Heart left ventricle (tissue), 16 donors: ENCODE data around the gene EPG5. TPM values are rescaled to one million over a fixed set of nuclear protein-coding genes. Genes with fewer than 3 reads are reported as not detected.

Experiments
- ATAC-seq, 4 donors: fragments of 200-7000 bp; cut with Tn5 transposase; one replicate each; pipeline ENCODE4 v1.9.1; 2020 to 2022; ENCODE audit warnings: moderate library complexity in 4 of 4, mild to moderate bottlenecking in 3 of 4, moderate number of reproducible peaks in 1 of 4
- DNase-seq, 5 donors: peaks; one replicate each; pipeline ENCODE4 v3.0.0-alpha.2; 2020
- H3K27ac ChIP-seq, 12 donors: fragments of 200-600 bp; sonication (generic) in 4 of 12; one replicate each; pipeline versions ENCODE4 v1.5.0 to v1.8.0; 2016 to 2022; ENCODE audit warnings: mild to moderate bottlenecking in 2 of 12
- H3K27me3 ChIP-seq, 9 donors: fragments of 200-600 bp; sonication (generic) in 2 of 9; one replicate each; pipeline versions ENCODE4 v1.5.1 to v1.8.0; 2016 to 2022; ENCODE audit warnings: mild to moderate bottlenecking in 3 of 9
- H3K36me3 ChIP-seq, 9 donors: fragments of 200-600 bp; sonication (generic) in 2 of 9; one replicate each; pipeline versions ENCODE4 v1.5.0 to v1.8.0; 2018 to 2022; ENCODE audit warnings: mild to moderate bottlenecking in 2 of 9
- H3K4me1 ChIP-seq, 12 donors: fragments of 200-600 bp; sonication (generic) in 4 of 12; one replicate each; pipeline versions ENCODE4 v1.5.0 to v1.8.0; 2016 to 2022; ENCODE audit warnings: mild to moderate bottlenecking in 3 of 12
- H3K4me3 ChIP-seq, 12 donors: fragments of 200-600 bp; sonication (generic) in 4 of 12; one replicate each; pipeline versions ENCODE4 v1.5.0 to v1.8.0; 2017 to 2022; ENCODE audit warnings: mild to moderate bottlenecking in 9 of 12, moderate library complexity in 4 of 12
- H3K9me3 ChIP-seq, 12 donors: fragments of 200-600 bp; sonication (generic) in 4 of 12; one replicate each; pipeline versions ENCODE4 v1.5.0 to v1.8.0; 2016 to 2022; ENCODE audit warnings: mild to moderate bottlenecking in 1 of 12
- POLR2A ChIP-seq, 2 donors: fragments of 450-650 bp; IDR thresholded peaks; one replicate each; pipeline ENCODE4 v1.6.1; 2017; ENCODE audit warnings: antibody characterized with exemption in 2 of 2, mild to moderate bottlenecking in 2 of 2, moderate library complexity in 2 of 2
- WGBS, 4 donors: extraction: QIAGEN DNeasy Blood & Tissue Kit in 2 of 4; methylation state at CpG; one replicate each; pipeline versions ENCODE4 v1.1.5 to v1.1.7; 2013 to 2018; 5-methylcytosine and 5-hydroxymethylcytosine counted together
- intact Hi-C, 10 donors: fragments of 100-400 bp; cut with DNase I; formaldehyde crosslinking; loops; one replicate each; pipeline versions ENCODE4 v1.11.1 to v1.14.2; 2022
- polyA plus RNA-seq, 2 donors: library from polyadenylated mRNA; stranded (reverse); fragments of 200-250 nt; gene quantifications; one replicate each; pipeline ENCODE4 v1.2.3, GENCODE V29; 2013
- total RNA-seq, 9 donors: library from RNA; depleted of rRNA in 2 of 9; stranded (reverse); fragments of >200 nt in 2 of 9; fragmentation: NEBNext Ultra II Directional in 3 of 9; extraction: Animal tissue kit (Norgen Biotek cat#: 25700) in 3 of 9; gene quantifications; one replicate each; pipeline versions ENCODE4 v1.1.0 to v1.2.4, GENCODE V29; 2016 to 2023
- TF ChIP-seq, protein P1 (sequence below), 12 donors: fragments of 200-600 bp; sonication (generic) in 4 of 12; IDR thresholded peaks; one replicate each; pipeline versions ENCODE4 v1.5.0 to v1.8.0; 2018 to 2022; ENCODE audit warnings: antibody characterized with exemption in 12 of 12, mild to moderate bottlenecking in 5 of 12
- donor health status: ischemic (EF 13 %, LVEDD 7.1; RV severe dilation, severe dysfunction).
- donor health status: healthy with polysubstance abuse.
- donor health status: DM: no; HTN: yes; CAD: no.
- donor health status: DM: no; HTN: no; CAD: no.
- donor health status: ischemic (EF 25% LVEDD 6.9; RV normal size, moderate dysfunction).
- donor health status: ischemic (EF 25% LVEDD 5.7; RV mildly dilated, moderate dysfunction).
- donor health status: healthy.
- donor health status: DM: yes; HTN: yes; CAD: no.
- donor health status: ischemic (EF 35%, LVEDD 5.7; RV mildly dilated, moderate dysfunction).
- donor health status: nonischemic (EF 11% LVEDD 7.7; RV severe dilation, severe dysfunction).
- donor health status: DM: yes; HTN: yes; CAD: no.
- donor health status: PGD.
- donor health status: ischemic (EF 29% LVEDD 5.4; RV normal size, mild dysfunction).
- donor health status: nonischemic (EF 23%, LVEDD 6.1; RV moderate dilation, normal function).

The EPG5 gene
- total and polyA plus RNA-seq, 11 donors = 7.9 to 37.8 (median 23.5) TPM

DNA sequence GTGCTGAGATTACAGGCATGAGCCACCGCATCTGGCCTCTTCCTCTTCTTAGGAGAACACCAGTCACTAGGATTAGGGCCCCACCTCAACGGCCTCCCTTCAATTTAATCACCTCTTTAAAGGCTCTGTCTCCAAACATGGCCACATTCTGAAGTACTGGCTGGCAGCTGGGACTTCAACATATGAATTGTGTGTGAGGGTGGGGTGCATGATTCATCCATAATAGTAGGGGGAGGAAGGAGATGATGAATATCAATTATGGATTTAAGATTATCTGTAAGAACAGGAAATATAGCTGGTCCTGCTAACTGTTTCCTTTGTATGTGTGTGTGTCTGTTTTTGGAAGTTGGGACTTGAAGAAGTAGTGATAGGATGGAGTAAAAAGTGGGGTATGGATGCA is 14.7 kb upstream of the EPG5 start:
- Histone ChIP-seq H3K4me1 (peaks cover 0 to 13% (median 0%) of the 10 kb centered on the region in 12 donors), H3K4me3 (no peak overlapping the region), H3K9me3 (no peaks in the 10 kb centered on the region), H3K27ac (no peak overlapping the region), H3K27me3 (no peaks in the 10 kb centered on the region), H3K36me3 (no peaks in the 10 kb centered on the region)
- intact Hi-C loops = loop anchor here in 1 of 10 donors (10.0 kb wide), 1 partner anchor 83 kb away; no protein-coding TSS in a partner anchor
- DNase-seq = no peak
- no peak for ATAC-seq
- WGBS, 4 donors = 69 to 81% (median 78%) methylated on average over 2 of the region's 2 CpGs
- TF ChIP-seq POLR2A (IDR thresholded peaks at IDR 0.05) = no peak
- TF ChIP-seq, protein P1, sequence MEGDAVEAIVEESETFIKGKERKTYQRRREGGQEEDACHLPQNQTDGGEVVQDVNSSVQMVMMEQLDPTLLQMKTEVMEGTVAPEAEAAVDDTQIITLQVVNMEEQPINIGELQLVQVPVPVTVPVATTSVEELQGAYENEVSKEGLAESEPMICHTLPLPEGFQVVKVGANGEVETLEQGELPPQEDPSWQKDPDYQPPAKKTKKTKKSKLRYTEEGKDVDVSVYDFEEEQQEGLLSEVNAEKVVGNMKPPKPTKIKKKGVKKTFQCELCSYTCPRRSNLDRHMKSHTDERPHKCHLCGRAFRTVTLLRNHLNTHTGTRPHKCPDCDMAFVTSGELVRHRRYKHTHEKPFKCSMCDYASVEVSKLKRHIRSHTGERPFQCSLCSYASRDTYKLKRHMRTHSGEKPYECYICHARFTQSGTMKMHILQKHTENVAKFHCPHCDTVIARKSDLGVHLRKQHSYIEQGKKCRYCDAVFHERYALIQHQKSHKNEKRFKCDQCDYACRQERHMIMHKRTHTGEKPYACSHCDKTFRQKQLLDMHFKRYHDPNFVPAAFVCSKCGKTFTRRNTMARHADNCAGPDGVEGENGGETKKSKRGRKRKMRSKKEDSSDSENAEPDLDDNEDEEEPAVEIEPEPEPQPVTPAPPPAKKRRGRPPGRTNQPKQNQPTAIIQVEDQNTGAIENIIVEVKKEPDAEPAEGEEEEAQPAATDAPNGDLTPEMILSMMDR (IDR thresholded peaks at IDR 0.05) = no peak

DNA sequence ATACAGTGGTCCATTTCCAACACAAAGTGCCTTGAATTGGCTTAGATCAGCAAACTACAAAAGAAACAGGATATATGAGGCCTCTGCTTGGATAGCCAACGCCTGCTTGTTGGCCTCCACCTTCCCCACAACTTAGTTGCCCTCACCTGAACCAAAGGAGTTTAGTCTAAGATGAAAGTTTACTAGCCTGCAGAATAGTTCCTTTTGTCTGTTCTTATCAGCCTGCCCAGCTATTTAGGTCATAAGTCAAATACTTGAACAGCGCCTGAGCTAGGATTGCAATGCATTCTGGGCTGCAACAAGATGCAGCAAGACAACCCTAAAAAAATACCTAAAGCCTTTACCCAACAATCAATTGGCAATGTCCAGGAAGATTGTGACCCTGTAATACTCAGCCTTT is 13.1 kb upstream of the EPG5 start:
- TF ChIP-seq, protein P1 (IDR thresholded peaks at IDR 0.05) = no peak
- TF ChIP-seq POLR2A (IDR thresholded peaks at IDR 0.05) = no peak
- intact Hi-C loops = loop anchor here in 1 of 10 donors (10.0 kb wide), 1 partner anchor 85 kb away; no protein-coding TSS in a partner anchor
- no peaks in the 10 kb centered on the region for H3K9me3 ChIP-seq
- no peaks in the 10 kb centered on the region for H3K27me3 ChIP-seq
- ATAC-seq = peak in 1 of 4 donors; percentile 42
- no peak overlapping the region for H3K4me3 ChIP-seq
- no peak for DNase-seq
- no peaks in the 10 kb centered on the region for H3K36me3 ChIP-seq
- no peak overlapping the region for H3K27ac ChIP-seq
- WGBS, 4 donors = 41 to 60% (median 57%) methylated on average over 2 of the region's 2 CpGs
- peaks cover 0 to 13% (median 0%) of the 10 kb centered on the region in 12 donors for H3K4me1 ChIP-seq

- no peak for ATAC-seq
- WGBS, 4 donors = 79 to 89% (median 88%) methylated on average over 1 of the region's 1 CpG
- intact Hi-C loops = loop anchor here in 7 of 10 donors (10.0 kb wide), 5 partner anchors 93 to 313 kb away; partner anchors contain the start of gene PSTPIP2 (in 2 of the 7)
Observed at GRCh38 chr18:45978084-45978483, 11.0 kb upstream of the EPG5 start.

GRCh38 chr18:45976974-45977373 is 9.8 kb upstream of the EPG5 start:
- no peaks in the 10 kb centered on the region for H3K27me3 ChIP-seq
- ATAC-seq (no peak), DNase-seq (no peak)
- intact Hi-C loops = loop anchor here in 7 of 10 donors (10.0 kb wide), 5 partner anchors 92 to 312 kb away; partner anchors contain the start of gene PSTPIP2 (in 2 of the 7)
- peaks cover 0 to 6% (median 3%) of the 10 kb centered on the region in 12 donors for H3K4me1 ChIP-seq
- no peak for TF ChIP-seq POLR2A (IDR thresholded peaks at IDR 0.05)
- TF ChIP-seq, protein P1 (IDR thresholded peaks at IDR 0.05) = no peak
- H3K27ac ChIP-seq = no peak overlapping the region
- no peaks in the 10 kb centered on the region for H3K36me3 ChIP-seq
- WGBS, 4 donors = 75 to 86% (median 78%) methylated on average over 5 of the region's 5 CpGs
- H3K9me3 ChIP-seq = no peaks in the 10 kb centered on the region
- H3K4me3 ChIP-seq = no peak overlapping the region

More at GRCh38 chr18:45978084-45978483, 11.0 kb upstream of the EPG5 start:
- no peak overlapping the region for H3K27ac ChIP-seq
- no peak for DNase-seq
- H3K9me3 ChIP-seq = no peaks in the 10 kb centered on the region
- no peak overlapping the region for H3K4me3 ChIP-seq
- no peak for TF ChIP-seq POLR2A (IDR thresholded peaks at IDR 0.05)
- peaks cover 0 to 13% (median 3%) of the 10 kb centered on the region in 12 donors for H3K4me1 ChIP-seq
- H3K27me3 ChIP-seq = no peaks in the 10 kb centered on the region
- no peaks in the 10 kb centered on the region for H3K36me3 ChIP-seq
